ENCODE results near the gene SRMS. TPM values are rescaled to one million over a fixed set of nuclear protein-coding genes. Genes with fewer than 3 reads are reported as not detected.

Gene SRMS
- total RNA-seq, 2 donors from 2014 or later, result 0.32 to 0.49 TPM

- Histone ChIP-seq H3K4me1 (no peaks in the 10 kb centered on the region), H3K9ac (ENCODE audit: low read depth in 2 of 2, low read length in 2 of 2) (peak overlapping the region in 1 of 2 donors; percentile 27), H3K9me3 (no peaks in the 10 kb centered on the region), H3K4me3 (no peak overlapping the region), H3K27me3 (no peaks in the 10 kb centered on the region), H3K27ac (no peak overlapping the region), H3K36me3 (peaks cover 5% of the 10 kb centered on the region)
- intact Hi-C loops (cut with DNase I), result no loop called here
- TF ChIP-seq CTCF (IDR thresholded peaks at IDR 0.05), result no peak
- no peak for DNase-seq
Observed at GRCh38 chr20:63567386-63568169, 20.0 kb upstream of the SRMS start.

- intact Hi-C loops (cut with DNase I), result no loop called here
- H3K4me1 ChIP-seq, result no peaks in the 10 kb centered on the region
- H3K4me3 ChIP-seq, result no peak overlapping the region
- H3K9me3 ChIP-seq, result no peaks in the 10 kb centered on the region
- TF ChIP-seq CTCF (IDR thresholded peaks at IDR 0.05), result no peak
- H3K27me3 ChIP-seq, result no peaks in the 10 kb centered on the region
- peaks cover 9% of the 10 kb centered on the region for H3K36me3 ChIP-seq
- DNase-seq, result no peak
- no peak overlapping the region for H3K27ac ChIP-seq
- H3K9ac ChIP-seq (ENCODE audit: low read depth in 2 of 2, low read length in 2 of 2), result peak overlapping the region in 1 of 2 donors; percentile 27
Observed at GRCh38 chr20:63567136-63567385, 19.5 kb upstream of the SRMS start.

- no peak for DNase-seq
- Histone ChIP-seq H3K9me3 (no peaks in the 10 kb centered on the region), H3K27me3 (no peaks in the 10 kb centered on the region), H3K4me1 (no peaks in the 10 kb centered on the region), H3K27ac (no peak overlapping the region), H3K9ac (ENCODE audit: low read depth in 2 of 2, low read length in 2 of 2) (no peak overlapping the region), H3K36me3 (peaks cover 9% of the 10 kb centered on the region), H3K4me3 (no peak overlapping the region)
- no peak for TF ChIP-seq CTCF (IDR thresholded peaks at IDR 0.05)
- intact Hi-C loops (cut with DNase I), result no loop called here
Observed at GRCh38 chr20:63566395-63567135, 19.0 kb upstream of the SRMS start.

GRCh38 chr20:63565699-63566335, 18.3 kb upstream of the SRMS start:
- DNase-seq, result no peak
- intact Hi-C loops (cut with DNase I), result no loop called here
- H3K27me3 ChIP-seq, result no peaks in the 10 kb centered on the region
- H3K9ac ChIP-seq (ENCODE audit: low read depth in 2 of 2, low read length in 2 of 2), result no peak overlapping the region
- no peak overlapping the region for H3K4me3 ChIP-seq
- no peak for TF ChIP-seq CTCF (IDR thresholded peaks at IDR 0.05)
- H3K36me3 ChIP-seq, result peaks cover 9% of the 10 kb centered on the region
- H3K9me3 ChIP-seq, result no peaks in the 10 kb centered on the region
- H3K4me1 ChIP-seq, result no peaks in the 10 kb centered on the region
- H3K27ac ChIP-seq, result no peak overlapping the region

- intact Hi-C loops (cut with DNase I), result no loop called here
- Histone ChIP-seq H3K9me3 (no peaks in the 10 kb centered on the region), H3K4me1 (no peaks in the 10 kb centered on the region), H3K9ac (ENCODE audit: low read depth in 2 of 2, low read length in 2 of 2) (no peak overlapping the region), H3K4me3 (no peak overlapping the region), H3K27ac (no peak overlapping the region), H3K27me3 (no peaks in the 10 kb centered on the region), H3K36me3 (peaks cover 9% of the 10 kb centered on the region)
- DNase-seq, result no peak
- TF ChIP-seq CTCF (IDR thresholded peaks at IDR 0.05), result no peak
Observed at GRCh38 chr20:63565021-63565698, 17.6 kb upstream of the SRMS start.
